Amniotic epithelial cell (primary cell): ENCODE results near the gene ANKRD13C.

ENCODE experiments used
- DNase-seq: peaks from one replicate; pipeline ENCODE4 v3.0.0-alpha.2; 2010; ENCODE audit warnings: low read depth

Gene ANKRD13C

DNA sequence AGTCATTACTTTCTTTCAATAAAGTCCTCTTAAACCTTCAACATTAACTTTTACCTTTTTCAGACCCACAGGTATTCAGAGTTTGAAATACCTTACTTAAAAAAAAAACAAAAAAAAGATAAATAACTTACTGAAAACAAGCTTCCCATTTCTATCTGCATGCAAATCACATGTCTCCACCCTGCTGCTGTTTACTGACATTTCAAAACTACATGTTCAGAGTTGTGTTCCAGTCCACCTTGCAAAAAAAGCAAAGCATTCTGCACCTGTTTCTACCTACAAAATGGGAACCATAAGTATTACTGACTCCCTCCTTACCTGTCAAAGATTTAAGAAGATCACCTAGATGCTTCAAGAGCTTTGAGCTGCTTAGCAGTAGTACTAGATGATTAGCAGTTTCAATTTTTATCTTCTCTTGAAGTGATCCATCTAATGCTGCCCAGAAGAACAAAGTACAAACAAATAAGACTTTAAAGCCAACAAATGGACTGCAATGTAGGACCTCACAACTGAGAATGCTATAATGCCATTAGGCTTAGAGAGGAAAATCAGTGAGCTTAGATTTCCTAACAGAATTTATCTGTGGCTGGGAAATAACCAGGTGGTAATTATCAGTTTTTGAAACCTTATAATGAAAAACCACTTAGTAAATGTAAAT, 61.2 kb downstream of the ANKRD13C start:
- no peak for DNase-seq

GRCh38 chr1:70290218-70290617, 64.3 kb downstream of the ANKRD13C start:
- DNase-seq, result no peak

DNA sequence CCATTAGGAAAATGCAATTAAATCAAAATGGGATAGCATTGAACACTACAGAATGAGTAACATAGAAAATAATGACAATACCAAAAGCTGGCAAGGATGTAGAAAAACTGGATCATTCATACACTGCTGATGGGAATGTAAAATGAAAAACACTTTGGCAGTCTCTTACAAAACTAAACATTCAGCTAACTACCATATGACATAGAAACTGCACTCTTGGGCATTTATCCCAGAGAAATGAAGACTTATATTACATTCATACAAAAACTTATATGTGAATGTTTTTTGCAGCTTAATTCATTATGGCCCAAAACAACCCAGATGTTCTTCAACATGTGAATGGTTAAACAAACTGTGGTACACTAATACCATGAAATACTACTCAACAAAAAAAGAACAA, 66.4 kb downstream of the ANKRD13C start:
- DNase-seq, result no peak

- no peak for DNase-seq
These were observed 68.1 kb downstream of the ANKRD13C start for GRCh38 chr1:70286453-70286852.

DNA sequence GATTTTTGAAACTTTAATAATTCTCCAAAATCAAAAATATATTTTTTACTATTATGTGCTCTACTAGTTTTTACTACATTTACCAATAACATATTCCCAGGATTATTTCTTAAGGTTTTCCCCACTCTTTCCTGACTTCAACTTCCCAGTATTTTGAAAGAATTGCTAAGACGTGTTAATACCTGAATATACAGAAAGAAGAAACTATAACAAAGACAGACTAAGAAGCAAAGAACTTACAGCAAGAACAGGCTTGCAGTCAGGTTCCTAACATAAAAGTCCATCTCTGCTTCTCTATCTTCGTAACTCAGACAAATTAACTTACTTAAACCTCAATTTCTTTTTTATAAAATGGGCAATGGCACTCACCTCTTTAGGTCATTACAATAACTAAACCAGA, 70.2 kb downstream of the ANKRD13C start:
- DNase-seq, result no peak

GRCh38 chr1:70278710-70279109, 75.8 kb downstream of the ANKRD13C start:
- no peak for DNase-seq

- no peak for DNase-seq
These were observed 76.6 kb downstream of the ANKRD13C start for GRCh38 chr1:70277875-70278274.

GRCh38 chr1:70265946-70266345, 88.6 kb downstream of the ANKRD13C start:
- no peak for DNase-seq

GRCh38 chr1:70264839-70265238, 89.7 kb downstream of the ANKRD13C start:
- no peak for DNase-seq

DNA sequence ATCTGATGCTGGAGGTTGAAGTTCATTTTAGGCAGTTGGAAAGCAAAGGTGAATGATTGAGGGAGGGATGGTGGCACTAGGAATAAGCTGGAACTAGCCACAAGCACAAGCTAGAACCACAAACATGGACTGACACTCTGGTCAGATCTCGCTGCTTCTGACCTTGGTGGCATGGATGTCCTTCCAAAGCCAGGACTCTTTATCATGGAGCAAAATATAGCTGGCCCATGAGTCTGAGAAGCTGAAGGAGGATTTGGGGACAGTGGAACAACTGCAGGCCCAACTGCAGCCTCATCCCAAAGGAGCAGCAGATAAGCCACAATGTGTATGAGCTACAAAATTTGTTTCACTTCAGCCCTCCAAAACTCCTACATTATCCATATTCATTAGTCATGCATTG, 97.9 kb downstream of the ANKRD13C start:
- DNase-seq, result no peak

DNA sequence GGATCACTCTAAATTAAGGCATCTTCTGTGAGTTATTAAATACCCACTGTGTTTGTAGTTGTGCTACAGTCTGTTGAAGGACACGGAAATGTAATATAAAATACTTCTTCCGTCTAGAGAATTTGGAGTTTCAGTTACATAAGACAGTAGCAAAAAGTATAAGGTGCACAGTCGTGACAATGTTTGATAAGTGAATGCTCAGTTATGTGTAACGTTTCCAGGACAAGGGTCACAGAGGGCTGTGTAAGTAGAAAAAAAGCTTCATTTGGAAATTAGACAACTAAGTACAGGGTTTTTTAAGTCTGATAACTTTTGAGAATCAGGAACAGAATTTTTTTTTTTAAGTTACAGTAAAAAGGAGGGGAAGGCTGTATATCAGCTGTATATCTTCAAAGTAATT, 105.8 kb downstream of the ANKRD13C start:
- DNase-seq, result no peak

GRCh38 chr1:70247768-70248167, 106.8 kb downstream of the ANKRD13C start:
- peak; percentile 21 for DNase-seq

DNA sequence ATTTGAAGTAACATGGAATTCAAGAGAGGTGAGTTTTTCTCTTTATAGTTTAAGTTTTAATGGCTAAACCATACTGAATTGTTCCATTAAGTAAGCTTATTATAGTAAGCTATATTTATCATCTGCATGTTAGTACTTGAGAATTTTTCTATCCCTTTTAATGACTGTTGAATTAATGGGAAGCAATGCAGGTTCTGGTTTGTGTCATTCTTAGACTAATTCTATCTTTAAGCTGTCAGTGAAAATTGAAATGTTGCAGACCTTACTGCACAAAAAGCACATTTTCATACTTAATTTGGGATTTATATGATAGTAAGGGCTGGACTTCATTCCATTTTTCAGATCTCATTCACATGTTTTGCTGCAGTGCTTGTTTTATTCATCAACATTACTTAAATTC, 107.4 kb downstream of the ANKRD13C start:
- DNase-seq, result no peak

DNA sequence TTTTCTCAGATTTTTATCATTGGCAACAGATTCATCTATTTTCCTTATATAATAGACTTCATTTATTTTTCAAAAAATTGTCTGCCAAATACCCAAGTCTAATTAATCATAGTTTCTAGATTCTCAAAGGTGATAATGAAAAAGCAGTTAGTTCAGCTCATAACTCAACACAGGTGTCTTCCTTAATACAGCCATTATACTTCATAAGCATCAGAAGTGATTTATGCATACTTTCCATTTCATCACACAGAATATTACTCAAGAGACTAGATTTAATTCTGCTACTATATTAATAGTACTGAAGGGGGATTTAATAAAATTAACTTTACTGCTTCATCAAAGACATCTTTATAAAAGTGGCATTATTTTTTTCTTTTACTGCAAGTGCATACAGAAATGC, 114.6 kb downstream of the ANKRD13C start:
- DNase-seq, result no peak

DNA sequence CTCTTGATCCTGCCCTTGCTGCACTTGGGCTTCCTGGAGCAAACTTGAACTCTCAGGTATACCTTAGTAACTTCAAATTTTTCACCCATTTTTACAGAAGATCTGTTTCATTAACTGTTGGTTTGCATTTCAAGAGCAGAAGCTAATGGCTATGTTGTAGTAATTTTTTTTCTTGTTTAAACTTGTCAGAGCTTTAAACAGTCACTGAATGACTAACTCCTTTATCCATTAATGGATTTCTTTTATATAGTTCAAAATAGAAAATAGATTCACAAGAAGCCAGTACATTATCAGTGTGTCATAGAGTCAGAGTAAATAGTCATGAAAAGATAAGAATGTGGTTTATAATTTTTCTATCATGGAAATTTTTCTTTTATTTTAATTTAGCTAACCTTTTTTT, 119.8 kb downstream of the ANKRD13C start:
- DNase-seq, result no peak

DNA sequence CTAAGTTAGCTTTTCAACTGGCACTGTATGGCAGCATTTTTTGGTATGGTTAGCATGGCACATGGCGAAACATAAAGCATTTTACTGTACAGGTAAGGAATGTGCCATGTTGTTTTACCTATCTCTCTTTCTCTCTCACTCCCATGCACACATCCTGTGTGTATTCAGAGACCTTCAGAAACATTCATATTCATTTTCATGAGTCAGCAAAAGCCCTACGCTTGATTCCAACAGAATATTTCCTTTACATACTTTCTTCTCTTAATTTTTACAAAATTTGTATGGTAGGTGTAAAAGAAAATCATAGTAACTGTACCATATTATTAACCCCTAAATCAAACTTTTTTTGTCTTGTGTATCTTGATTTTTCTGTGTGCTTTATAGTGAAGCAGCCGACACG, 123.0 kb downstream of the ANKRD13C start:
- DNase-seq, result no peak

DNA sequence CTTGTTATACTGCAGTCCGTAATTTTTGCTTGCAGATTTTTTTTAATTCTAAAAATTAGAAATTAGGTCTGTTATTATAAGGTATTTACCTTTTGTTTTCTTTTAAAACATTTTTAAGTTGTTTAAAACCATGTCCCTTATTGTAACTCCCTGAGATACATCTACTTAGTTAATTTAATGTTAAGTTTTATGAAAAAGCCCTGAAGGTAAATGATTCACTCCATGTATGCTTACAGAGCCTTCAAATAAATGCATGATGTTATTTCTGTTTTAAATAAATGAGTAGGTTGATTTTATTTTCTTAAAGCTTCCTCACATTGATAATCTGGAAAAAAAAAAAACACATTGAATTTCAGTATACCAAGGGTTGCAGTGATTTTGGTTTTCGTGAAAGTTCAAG, 125.9 kb downstream of the ANKRD13C start:
- DNase-seq, result no peak

DNA sequence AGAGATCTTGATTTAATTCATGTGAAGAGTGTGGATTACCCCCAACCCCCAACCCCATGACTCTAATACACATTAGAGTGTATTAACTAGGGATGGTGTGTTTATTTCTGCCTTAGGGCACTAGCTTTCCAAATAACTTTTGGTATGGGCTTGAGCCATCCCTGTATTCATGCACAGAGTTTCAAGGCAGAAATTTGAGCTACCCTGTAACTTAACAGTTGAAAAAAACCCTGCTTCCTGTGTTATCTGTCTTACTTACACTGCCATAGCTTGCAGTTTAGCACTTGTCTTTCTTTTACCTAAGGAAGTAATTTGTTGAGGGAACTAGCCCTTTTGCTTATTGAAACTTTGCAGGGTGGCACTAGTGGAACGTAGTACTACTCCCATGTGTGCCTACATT, 127.1 kb downstream of the ANKRD13C start:
- no peak for DNase-seq

DNA sequence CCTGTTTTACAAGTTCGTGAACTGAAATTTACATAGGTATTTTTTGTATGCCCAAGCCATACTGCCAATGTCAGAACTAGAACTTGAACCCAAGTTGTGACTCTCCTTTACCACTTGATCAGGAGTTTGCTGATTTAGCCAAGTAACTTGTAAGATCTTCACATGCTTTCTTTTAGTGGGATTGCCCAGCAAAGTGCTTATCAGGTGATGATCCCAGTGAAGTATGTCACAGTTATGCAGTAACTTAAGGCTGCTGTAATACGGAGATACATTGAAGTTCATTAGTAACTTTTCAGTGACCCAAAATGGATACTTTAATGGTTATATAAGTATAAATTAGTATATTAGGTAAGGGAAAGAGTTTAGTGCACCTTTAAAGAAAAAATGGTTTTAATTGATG, 129.6 kb downstream of the ANKRD13C start:
- peak; percentile 22 for DNase-seq

DNA sequence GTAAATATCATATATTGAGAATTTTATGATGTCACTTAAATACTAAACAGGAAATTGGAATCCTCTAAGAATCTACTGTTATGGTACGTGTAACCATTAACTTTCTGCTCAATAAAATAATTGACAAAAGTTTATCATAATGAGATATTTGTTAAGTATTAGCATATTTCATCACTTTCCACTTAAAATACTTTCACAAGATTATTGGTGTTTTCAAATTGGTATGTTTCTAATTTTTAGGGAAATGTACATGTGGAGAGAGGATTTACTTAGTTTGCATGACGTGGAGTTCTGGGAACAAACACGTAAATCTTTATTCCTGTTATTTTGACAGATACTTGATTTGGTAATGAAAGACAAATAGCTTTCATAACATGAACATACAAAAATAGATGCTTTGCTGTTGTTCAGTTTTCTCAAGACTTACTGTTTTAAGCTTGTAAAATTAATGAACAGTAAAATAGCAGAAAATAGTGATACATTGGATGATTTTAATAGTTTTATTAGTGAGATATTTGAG, 131.7 kb downstream of the ANKRD13C start:
- DNase-seq, result peak; percentile 11

DNA sequence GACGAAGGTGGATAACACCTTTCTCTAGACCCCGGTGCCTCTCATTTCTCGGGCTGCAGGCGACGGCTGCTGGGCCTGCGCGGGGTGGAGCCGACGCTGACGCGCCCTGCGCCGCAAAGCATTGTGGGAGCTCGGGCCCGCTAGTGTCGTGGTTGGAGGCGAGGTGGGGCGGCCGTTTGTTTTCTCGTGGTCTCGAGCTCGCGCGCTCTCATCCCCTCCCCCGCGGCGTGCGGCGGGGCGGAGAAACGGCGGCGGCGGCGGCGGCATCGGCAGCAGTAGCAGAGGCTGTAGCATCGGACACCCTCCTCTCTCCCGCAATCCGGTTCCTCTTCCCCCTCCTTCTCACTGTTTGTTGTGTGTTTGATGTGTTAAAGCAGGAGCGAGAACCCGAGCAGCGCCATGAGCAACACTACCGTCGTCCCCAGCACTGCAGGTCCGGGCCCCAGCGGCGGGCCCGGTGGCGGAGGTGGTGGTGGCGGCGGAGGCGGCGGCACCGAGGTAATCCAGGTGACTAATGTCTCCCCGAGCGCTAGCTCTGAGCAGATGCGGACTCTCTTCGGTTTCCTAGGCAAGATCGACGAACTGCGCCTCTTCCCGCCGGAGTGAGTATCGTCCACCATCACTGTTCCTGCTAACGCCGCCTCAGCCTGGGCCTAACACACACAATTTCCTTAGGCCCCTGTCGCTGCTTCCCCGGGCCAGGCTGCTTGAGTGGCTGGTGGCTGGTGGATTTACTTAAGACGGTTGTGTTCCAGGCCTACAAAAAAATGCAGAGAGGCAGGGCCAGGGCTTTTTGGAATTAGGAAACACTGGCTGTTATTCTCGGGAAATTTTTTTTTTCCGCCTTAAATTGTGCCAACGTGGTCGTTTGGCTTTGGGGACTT, 133.0 kb downstream of the ANKRD13C start, which contains the start of gene SRSF11:
Gene SRSF11, plus strand, starts transcription at position 143 of the 884 bp plus-strand sequence. Its CDS starts 257 bp downstream, at position 400.
- peak; percentile 88 for DNase-seq

- no peak for DNase-seq
These were observed 133.8 kb downstream of the ANKRD13C start for GRCh38 chr1:70220517-70221237.

- DNase-seq, result no peak
These were observed 134.5 kb downstream of the ANKRD13C start for GRCh38 chr1:70220015-70220414.
